CD1c-positive myeloid dendritic cell (primary cell): ENCODE measurements around the gene RHBDF1.
"Not testable (repeated sequence)": the region's sequence is repeated elsewhere in the genome, so short reads cannot be mapped to it uniquely, and the experiment has no call there.

Experiments
- DNase-seq: peaks from one replicate; pipeline ENCODE4 v3.0.0-alpha.2; 2016; ENCODE audit errors: extremely low spot score

RHBDF1 gene

GRCh38 chr16:38206-38605 is 34.2 kb downstream of the RHBDF1 start:
- not testable (repeated sequence) for DNase-seq

- DNase-seq, result peak; percentile 24
Measured at GRCh38 chr16:37511-37910, 34.9 kb downstream of the RHBDF1 start.

- DNase-seq, result no peak
Measured at GRCh38 chr16:36336-36984, 36.0 kb downstream of the RHBDF1 start.

DNA sequence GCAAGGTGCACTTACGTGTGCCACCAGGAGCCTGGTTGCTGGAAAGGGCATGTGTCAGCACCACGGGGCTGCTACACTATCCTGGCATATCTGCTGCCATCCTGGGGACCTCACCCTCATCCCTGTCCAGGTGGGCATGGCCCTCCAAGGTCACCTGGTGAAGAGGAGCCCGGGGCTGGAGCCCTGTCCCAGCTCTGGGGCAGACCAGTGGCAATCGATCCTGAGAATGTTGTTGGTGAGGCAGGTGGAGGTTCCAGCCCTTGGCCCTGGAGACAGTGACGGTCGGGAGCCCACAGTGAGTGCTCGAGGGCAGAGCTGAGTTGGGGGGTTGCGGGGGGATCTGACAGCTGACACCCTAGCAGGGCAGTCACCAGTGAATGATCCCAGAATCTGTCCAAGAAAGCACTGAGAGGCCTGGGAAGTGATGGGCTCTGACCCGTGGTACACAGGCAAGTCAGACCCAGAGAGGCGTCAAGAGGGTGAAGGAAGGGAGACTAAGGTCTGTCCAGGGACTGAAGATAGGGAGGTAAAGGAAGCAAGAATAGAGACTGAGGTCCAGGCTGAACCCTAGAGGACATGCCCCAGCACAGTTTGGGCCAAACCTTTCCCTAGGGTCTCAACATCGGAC is 36.6 kb downstream of the RHBDF1 start:
- no peak for DNase-seq

- DNase-seq, result peak; percentile 71
Measured at GRCh38 chr16:35011-35677, 37.3 kb downstream of the RHBDF1 start.

GRCh38 chr16:34648-34987 is 37.8 kb downstream of the RHBDF1 start:
- DNase-seq, result no peak

DNA sequence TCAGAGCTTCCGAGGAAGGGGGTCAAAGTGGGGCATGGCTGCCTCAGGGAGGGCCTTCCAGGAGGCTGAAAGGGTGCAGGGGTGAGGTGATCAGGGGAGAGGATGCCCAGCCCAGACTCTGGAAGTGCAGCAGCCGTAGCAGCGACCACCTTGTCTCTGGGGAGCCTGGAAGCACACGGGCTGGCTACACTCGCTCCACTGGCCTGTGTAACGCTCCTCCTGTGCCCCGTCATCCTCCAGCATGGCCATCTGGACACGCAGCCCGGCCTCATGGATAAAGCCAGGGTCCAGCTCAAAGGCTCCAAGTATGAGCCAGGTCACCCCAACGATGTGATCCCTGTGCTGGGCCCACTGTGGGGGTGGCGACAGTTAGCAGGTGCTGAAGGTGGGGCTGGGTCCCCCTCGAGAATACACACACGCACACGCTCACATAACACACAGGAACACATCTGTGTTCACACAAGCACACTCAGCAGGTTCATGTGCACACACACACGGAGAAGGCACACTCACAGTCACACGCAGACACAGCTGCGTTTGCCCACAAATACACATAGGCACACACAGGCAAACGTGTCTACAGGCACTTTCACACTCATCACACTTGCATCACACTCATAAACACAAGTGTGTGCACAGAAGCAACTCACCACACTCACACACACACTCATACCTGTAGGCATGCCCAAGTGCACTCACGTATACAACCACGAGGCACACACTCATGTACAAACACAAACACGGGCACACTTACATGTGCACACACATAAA is 38.4 kb downstream of the RHBDF1 start:
- DNase-seq, result no peak

DNA sequence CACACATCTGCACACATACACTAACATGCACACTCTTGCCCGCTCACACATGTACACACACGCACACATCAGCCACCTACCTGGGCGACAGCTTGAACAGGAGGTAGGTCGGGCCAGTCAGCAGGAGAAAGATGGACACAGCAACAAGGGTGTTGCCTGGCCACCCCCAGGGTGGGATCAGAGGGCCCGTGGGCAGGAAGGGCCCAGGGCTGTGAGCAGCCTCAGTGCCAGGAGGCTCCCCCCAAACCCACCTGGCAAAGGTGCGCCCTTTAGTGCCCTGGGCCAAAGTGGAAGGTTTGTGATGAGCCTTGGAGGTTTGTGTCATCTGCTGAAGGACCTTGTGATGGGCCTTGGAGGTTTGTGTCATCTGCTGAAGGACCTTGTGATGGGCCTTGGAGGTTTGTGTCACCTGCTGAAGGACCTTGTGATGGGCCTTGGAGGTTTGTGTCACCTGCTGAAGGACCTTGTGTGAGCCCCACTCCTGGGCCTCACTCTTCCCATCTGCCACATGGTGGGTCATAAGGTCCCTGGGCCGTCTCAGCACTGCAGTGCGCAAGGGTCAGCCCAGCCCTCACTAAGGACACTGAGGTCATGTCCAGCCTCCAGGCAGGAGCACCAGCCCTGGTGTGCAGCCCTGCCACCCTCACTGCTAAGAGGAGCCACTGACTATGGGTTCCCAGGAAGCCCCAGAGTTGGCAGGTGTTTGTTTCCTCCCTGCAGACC is 39.1 kb downstream of the RHBDF1 start:
- not testable (repeated sequence) for DNase-seq

- not testable (repeated sequence) for DNase-seq
Measured at GRCh38 chr16:30627-31026, 41.8 kb downstream of the RHBDF1 start.

- DNase-seq, result not testable (repeated sequence)
Measured at GRCh38 chr16:25926-26348, 46.5 kb downstream of the RHBDF1 start.

- DNase-seq, result not testable (repeated sequence)
Measured at GRCh38 chr16:24151-24550, 48.3 kb downstream of the RHBDF1 start.

GRCh38 chr16:20886-21285 is 51.5 kb downstream of the RHBDF1 start:
- DNase-seq, result not testable (repeated sequence)

GRCh38 chr16:17062-17765 is 55.2 kb downstream of the RHBDF1 start:
- not testable (repeated sequence) for DNase-seq

DNA sequence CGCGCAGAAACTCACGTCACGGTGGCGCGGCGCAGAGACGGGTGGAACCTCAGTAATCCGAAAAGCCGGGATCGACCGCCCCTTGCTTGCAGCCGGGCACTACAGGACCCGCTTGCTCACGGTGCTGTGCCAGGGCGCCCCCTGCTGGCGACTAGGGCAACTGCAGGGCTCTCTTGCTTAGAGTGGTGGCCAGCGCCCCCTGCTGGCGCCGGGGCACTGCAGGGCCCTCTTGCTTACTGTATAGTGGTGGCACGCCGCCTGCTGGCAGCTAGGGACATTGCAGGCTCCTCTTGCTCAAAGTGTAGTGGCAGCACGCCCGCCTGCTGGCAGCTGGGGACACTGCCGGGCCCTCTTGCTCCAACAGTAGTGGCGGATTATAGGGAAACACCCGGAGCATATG is 61.7 kb downstream of the RHBDF1 start:
- DNase-seq, result not testable (repeated sequence)

DNA sequence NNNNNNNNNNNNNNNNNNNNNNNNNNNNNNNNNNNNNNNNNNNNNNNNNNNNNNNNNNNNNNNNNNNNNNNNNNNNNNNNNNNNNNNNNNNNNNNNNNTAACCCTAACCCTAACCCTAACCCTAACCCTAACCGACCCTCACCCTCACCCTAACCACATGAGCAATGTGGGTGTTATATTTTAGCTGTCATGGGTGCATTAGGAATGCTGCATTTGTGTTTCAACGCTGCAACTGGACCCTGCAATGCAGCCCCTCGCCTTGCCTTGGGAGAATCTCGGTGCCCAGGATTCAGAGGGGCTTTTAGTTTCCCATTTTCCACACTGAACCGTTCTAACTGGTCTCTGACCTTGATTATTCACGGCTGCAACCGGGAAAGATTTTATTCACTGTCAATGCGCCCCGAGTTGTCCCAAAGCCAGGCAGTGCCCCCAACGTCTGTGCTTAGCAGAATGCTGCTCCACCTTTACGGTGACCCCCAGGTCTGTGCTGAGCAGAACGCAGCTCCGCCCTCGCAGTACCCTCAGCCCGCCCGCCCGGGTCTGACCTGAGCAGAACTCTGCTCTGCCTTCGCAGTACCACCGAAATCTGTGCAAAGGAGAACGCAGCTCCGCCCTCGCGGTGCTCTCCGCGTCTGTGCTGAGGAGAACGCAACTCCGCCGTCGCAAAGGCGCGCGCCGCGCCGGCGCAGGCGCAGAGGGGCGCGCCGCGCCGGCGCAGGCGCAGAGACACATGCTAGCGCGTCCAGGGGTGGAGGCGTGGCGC is 62.3 kb downstream of the RHBDF1 start:
- DNase-seq, result no peak
